ENCODE data around the gene TBC1D8. TPM values are rescaled to one million over a fixed set of nuclear protein-coding genes. Genes with fewer than 3 reads are reported as not detected.

Gene TBC1D8
- total and polyA plus RNA-seq, 9 of the 15 experiments (the other 6 are each of a cell fraction or from before 2014, with no cell fraction given) = 0.36 to 1.3 (median 0.82) TPM

- no peak for TF ChIP-seq ZNF586 (CRISPR knock-in tag; conservative IDR thresholded peaks at IDR 0.05)
Measured at GRCh38 chr2:101149241-101150192, 1.7 kb downstream of the TBC1D8 start (continued).

GRCh38 chr2:101148777-101149176 lies 2.4 kb downstream of the TBC1D8 start:
- DNase-seq (ENCODE audit: extremely low read depth in 1 of 4, low spot score in 3 of 4) (no peak), FAIRE-seq (no peak), ATAC-seq (no peak)
- Histone ChIP-seq H3K27ac (ENCODE audit: extremely low read depth, low read depth, low read length) (no peak overlapping the region), H3K4me1 (replicated peaks in 1 of 2; ENCODE audit: control insufficient read depth in 2 of 2, insufficient read depth in 2 of 2, low read length in 2 of 2) (peaks cover 2 to 15% of the 10 kb centered on the region in 2 experiments; a peak in 4 of 5 replicates), H3K36me3 (ENCODE audit: control insufficient read depth, insufficient read depth, low read length) (no peaks in the 10 kb centered on the region), H4K20me1 (replicated peaks; ENCODE audit: control insufficient read depth, insufficient read depth, low read length) (no peaks in the 10 kb centered on the region), H3K27me3 (ENCODE audit: control insufficient read depth in 2 of 2, insufficient read depth in 2 of 2, low read length in 2 of 2) (peaks cover 46 to 52% of the 10 kb centered on the region in 2 experiments), H3K9me3 (replicated peaks; ENCODE audit: control insufficient read depth, insufficient read depth, low read depth, low read length) (no peaks in the 10 kb centered on the region), H3K9ac (ENCODE audit: insufficient read depth in 1 of 2, low read depth in 2 of 2, low read length in 2 of 2) (no peak overlapping the region), H2AFZ (ENCODE audit: low read depth, low read length) (no peak overlapping the region), H3K4me3 (no peak overlapping the region), H3K4me2 (ENCODE audit: insufficient read depth, low read length) (no peak overlapping the region), H3K79me2 (ENCODE audit: control insufficient read depth, insufficient read depth, low read length) (no peaks in the 10 kb centered on the region), H3K9me1 (ENCODE audit: control insufficient read depth, insufficient read depth, low read length) (no peaks in the 10 kb centered on the region)
- TSS peak; percentile 36 for BruUV-seq (replicated peaks)
- ChIA-PET POLR2A (no interaction called here), CTCF (ENCODE audit: low intra/inter-chr PET ratio) (no interaction called here)
- 12% methylated on average over 5 of the region's 5 CpGs for WGBS (ENCODE audit: insufficient coverage, low coverage, missing lambda C conversion rate)
- intact Hi-C loops (cut with micrococcal nuclease) (no loop called here), in situ Hi-C loops (cut with MboI) (no loop called here)
- TF ChIP-seq TAF7 (tag; IDR thresholded peaks at IDR 0.05) (no peak), ZNF655 (CRISPR knock-in tag; IDR thresholded peaks at IDR 0.05) (no peak), TCF7L2 (IDR thresholded peaks at IDR 0.05; ENCODE audit: low read depth, low read length) (no peak), HNRNPK (IDR thresholded peaks at IDR 0.05; ENCODE audit: low read depth, low read length, poor library complexity, severe bottlenecking) (no peak), ZNF407 (IDR thresholded peaks at IDR 0.05; ENCODE audit: low read depth) (no peak), FOXO4 (CRISPR knock-in tag; IDR thresholded peaks at IDR 0.05) (no peak), XRCC4 (IDR thresholded peaks at IDR 0.05; ENCODE audit: extremely low read depth, insufficient read depth, insufficient read length) (no peak)

All from K562 (cell line).